ENCODE results near the gene APOE. TPM values are rescaled to one million over a fixed set of nuclear protein-coding genes. Genes with fewer than 3 reads are reported as not detected.

The APOE gene
- total RNA-seq (2021) (9.4 and 10.4 TPM in 2 replicates), Bru-seq, nascent RNA (percentile 32 among the genes with signal in this experiment), BruChase-seq, experiment 1, labeled RNA remaining after a 2-hour chase (percentile 43 among the genes with signal in this experiment), BruChase-seq, experiment 2, labeled RNA remaining after a 6-hour chase (percentile 62 among the genes with signal in this experiment)
- long read RNA-seq, partial matches to known transcripts, result 0 of 3 reads
- long read RNA-seq, other reads (novel, unspliced or antisense), result 0 of 3 reads

- peaks cover 6% of the 10 kb centered on the region for H3K4me1 ChIP-seq (ENCODE audit: insufficient read depth, low read length, poor library complexity, severe bottlenecking)
- H3K4me3 ChIP-seq (ENCODE audit: low read depth, low read length, poor library complexity, severe bottlenecking), result peak within 1 kb of the TSS; percentile 40
- POLR2A ChIA-PET (ENCODE audit: low non-redundant PET), result no interaction called here
- no peak within 1 kb of the TSS for H3K27ac ChIP-seq (ENCODE audit: low read depth, low read length, poor library complexity, severe bottlenecking)
- H3K27me3 ChIP-seq (replicated peaks; ENCODE audit: insufficient read depth, low read depth, low read length, poor library complexity), result no peaks in the 10 kb centered on the region
- CTCF ChIA-PET, result interaction anchor here (0.6 to 0.9 kb wide), 5 partner anchors 154 to 772 kb away, joined by 3 to 8 read pairs (median 4); no protein-coding TSS in a partner anchor
- no peak for DNase-seq (ENCODE audit: low spot score)
- peaks cover 12% of the 10 kb centered on the region for H3K36me3 ChIP-seq (ENCODE audit: insufficient read depth, low read length, poor library complexity, severe bottlenecking)
- intact Hi-C loops (cut with micrococcal nuclease; ENCODE audit: unreplicated experiment), result loop anchor here (2.0 kb wide), 1 partner anchor 45 kb away; no protein-coding TSS in a partner anchor
- no peaks in the 10 kb centered on the region for H3K9me3 ChIP-seq (ENCODE audit: low read depth, low read length, poor library complexity, severe bottlenecking)
- no TSS peak for BruUV-seq (replicated peaks)
- TF ChIP-seq CTCF (conservative IDR thresholded peaks at IDR 0.05; ENCODE audit: low read depth, low read length) (no peak), EZH2 (IDR thresholded peaks at IDR 0.05; ENCODE audit: borderline replicate concordance, low read depth, low read length, poor library complexity, severe bottlenecking) (no peak)
Observed at GRCh38 chr19:44905437-44906160, at the start of gene APOE. APOE (plus strand) TSS chr19:44905796; CDS start chr19:44906625, 829 bp downstream.

GRCh38 chr19:44856421-44857083 lies 49.0 kb upstream of the APOE start:
- intact Hi-C loops (cut with micrococcal nuclease; ENCODE audit: unreplicated experiment), result no loop called here
- no peaks in the 10 kb centered on the region for H3K36me3 ChIP-seq (ENCODE audit: insufficient read depth, low read length, poor library complexity, severe bottlenecking)

More at GRCh38 chr19:44856421-44857083, 49.0 kb upstream of the APOE start:
- TF ChIP-seq EZH2 (IDR thresholded peaks at IDR 0.05; ENCODE audit: borderline replicate concordance, low read depth, low read length, poor library complexity, severe bottlenecking) (no peak), CTCF (conservative IDR thresholded peaks at IDR 0.05; ENCODE audit: low read depth, low read length) (no peak)
- Histone ChIP-seq H3K9me3 (ENCODE audit: low read depth, low read length, poor library complexity, severe bottlenecking) (no peaks in the 10 kb centered on the region), H3K4me1 (ENCODE audit: insufficient read depth, low read length, poor library complexity, severe bottlenecking) (no peaks in the 10 kb centered on the region), H3K27ac (ENCODE audit: low read depth, low read length, poor library complexity, severe bottlenecking) (no peak overlapping the region), H3K4me3 (ENCODE audit: low read depth, low read length, poor library complexity, severe bottlenecking) (no peak overlapping the region), H3K27me3 (replicated peaks; ENCODE audit: insufficient read depth, low read depth, low read length, poor library complexity) (no peaks in the 10 kb centered on the region)
- DNase-seq (ENCODE audit: low spot score), result no peak
- ChIA-PET POLR2A (ENCODE audit: low non-redundant PET) (no interaction called here), CTCF (interaction anchor here (0.6 kb wide), 1 partner anchor 85 kb away, joined by 3 read pairs; no protein-coding TSS in a partner anchor)
- no TSS peak for BruUV-seq (replicated peaks)

All from A673 (cell line).